HG03175 (cell line): Measurements from ENCODE around the gene IGSF3.
"Not testable (repeated sequence)": the region's sequence is repeated elsewhere in the genome, so short reads cannot be mapped to it uniquely, and the experiment has no call there.

Source experiments
- ATAC-seq: cut with Tn5 transposase; IDR thresholded peaks from one replicate; pipeline ENCODE4 v1.9.1; 2021; ENCODE audit warnings: mild to moderate bottlenecking, moderate library complexity; ENCODE audit not compliant: unreplicated experiment

IGSF3 gene

DNA sequence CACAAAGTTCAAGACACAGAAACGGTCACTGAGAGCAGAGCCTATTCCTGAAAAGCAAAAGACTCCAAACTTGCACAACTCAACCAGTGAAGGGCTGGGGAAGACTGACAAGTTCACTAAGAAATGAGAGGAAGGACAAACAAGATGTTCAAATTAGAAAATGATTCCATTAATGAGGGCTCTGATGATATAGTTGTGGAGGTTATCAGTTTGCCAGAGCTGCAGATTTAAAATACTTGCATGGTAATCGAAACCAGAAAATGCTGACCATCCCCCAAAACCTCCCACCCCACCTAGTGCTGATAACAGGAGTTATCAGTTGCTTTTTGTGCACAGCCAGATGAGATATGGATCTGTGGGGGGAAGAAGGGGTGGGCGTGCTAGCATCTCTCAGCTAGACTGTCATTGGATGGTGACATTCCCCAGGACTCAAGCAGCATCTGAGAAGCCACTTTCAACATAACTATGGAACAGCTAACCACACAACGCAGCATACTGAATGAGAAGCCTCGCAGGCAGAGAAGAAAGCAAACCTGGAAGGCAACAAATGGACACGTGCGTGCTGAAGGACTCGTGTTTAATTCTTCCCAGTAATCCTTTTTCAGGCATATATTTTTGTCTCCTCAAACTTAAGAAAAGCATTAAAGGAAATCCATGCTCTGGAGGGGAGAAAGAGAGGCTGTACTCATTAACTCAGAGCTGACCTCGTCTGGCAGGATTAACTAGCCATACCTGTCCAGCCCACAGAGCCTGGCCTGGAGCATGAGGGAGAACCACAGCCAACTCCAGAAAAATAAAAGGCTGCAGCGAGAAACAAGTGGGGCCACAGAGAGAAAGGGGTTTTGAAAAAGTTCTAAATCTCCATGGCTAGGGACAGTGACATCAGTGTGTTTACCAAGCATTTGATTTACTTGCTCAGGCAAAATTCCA, 35.3 kb downstream of the IGSF3 start:
- ATAC-seq, result not testable (repeated sequence)

DNA sequence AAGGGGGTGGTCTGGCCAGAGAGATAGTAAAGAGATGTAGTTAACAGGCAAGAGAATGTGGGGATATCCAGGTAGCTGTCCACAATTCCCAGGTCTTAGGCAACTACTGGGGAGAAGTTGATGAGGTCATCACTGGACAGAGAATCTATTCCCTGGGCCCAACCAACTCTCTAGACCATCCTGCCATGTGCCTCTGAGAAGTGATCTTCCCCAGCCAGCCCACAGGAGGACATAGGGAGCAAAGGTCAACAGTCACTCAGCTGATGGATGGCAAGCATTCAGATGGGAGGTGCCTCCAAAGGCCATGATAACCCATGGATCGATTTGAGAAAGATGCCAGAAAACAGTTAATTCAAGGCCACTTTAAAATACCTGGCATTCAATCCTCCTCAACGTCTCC, 36.0 kb downstream of the IGSF3 start:
- ATAC-seq, result not testable (repeated sequence)

DNA sequence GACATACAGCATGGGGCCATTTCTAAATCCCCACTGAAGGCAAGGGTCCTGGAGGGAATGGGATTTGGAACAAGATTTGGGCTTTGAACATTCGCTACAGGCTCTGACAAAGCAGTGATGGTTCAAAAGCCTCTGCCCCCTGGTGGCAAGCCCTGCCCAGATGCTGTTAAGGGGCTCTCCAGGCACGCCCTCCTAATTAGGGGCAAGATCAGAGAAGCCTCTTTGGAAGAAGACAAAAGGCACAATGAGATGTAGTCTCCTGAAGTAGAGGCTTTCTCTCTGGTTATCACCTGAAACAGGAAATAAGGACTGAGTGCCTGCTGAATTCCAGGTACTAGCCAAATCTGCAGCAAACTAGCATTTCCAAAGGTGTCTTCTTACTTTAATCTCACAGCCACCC, 37.5 kb downstream of the IGSF3 start:
- ATAC-seq, result not testable (repeated sequence)

DNA sequence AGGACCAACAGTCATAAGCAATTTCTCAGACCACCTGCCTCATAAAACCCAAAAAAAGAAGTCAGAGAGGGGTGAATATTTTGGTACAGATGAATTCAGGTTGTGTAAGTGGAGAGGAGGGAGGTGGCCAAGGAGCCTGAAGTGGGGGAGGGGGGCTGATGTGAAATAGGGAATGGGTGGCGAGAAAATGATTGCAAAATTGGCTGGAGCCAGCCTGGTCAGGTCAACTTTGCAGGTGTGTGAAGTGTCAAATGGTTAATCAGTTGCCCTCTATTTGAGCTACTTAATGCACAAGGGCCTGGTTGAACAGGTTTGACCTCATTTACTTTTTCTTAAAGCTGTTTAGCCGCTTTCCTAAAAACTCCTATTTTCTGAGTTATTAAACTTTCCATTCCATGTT, 38.1 kb downstream of the IGSF3 start:
- not testable (repeated sequence) for ATAC-seq

DNA sequence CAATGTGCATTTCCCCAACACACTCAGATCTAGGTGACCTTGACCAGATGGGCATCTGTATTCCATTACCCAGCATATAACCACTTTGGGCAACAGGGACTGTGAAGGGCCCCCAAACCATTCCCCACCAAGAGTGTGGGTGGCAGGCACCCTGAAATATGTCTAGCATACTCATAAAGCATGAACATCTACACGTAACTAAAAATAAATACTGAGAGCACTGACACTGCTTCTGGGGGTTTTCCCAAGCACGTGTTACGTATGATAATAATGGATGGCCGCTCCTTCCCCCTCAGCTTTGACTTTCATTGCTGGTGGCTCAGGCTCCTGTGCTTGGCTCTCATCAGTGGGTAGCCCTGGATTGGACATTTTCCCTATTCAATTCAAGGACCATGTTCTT, 39.1 kb downstream of the IGSF3 start:
- no peak for ATAC-seq

DNA sequence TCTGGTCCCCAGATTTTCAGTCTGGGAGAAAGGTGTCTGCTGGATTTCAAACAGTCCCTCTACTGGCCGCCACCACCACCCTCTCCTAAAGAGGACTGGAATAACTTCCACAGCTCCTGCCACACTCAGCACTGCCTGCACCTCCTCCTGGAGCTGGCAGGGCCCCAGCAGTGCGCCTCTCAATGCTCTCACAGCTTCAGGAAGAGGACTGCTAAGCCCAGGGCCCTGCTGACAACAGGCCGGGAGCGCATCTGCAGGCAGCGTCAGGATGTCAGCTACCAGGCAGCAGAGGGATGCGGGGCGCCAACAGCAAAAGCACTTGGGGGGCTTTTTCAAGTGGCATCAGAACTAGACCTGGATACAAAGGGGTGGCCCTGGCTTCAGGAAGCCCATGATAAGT, 40.2 kb downstream of the IGSF3 start:
- ATAC-seq, result not testable (repeated sequence)

DNA sequence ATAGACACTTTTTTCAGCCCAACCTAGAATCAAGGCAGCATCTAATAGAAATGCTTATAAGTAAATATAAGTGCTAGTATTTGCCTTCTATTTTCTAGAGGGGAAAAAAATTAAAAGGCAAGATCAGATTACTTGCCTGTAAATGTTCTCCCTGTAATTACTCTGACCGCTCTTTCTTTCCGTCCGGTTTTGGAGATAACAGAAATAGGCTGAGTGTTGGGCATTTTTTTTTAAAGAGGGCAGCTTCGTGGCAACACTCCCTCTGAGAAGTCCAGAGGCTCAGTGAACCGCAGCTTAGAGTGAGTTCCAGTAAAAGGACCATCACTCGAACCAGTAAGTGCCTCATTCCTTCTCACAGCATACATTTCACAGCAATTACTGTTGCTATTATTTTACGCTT, 40.6 kb downstream of the IGSF3 start:
- not testable (repeated sequence) for ATAC-seq

DNA sequence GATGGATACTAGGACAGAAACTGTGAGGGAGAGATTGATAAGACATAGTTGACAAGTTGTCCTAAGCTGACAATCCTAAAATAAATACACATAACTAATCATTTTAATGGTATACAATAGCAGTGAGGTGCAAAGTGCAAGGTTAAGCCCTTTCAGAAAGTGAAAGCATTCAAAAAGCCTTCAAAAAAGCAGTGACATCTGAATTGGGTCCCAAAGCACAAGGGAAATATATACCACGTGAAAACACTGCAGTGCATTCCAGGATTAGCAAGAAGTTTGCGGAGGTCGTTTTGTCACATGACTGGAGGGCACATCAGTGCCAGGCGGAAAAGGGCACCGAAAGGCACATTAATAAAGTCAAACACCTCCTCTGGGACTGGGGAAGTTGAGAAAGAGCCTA, 42.4 kb downstream of the IGSF3 start:
- not testable (repeated sequence) for ATAC-seq

DNA sequence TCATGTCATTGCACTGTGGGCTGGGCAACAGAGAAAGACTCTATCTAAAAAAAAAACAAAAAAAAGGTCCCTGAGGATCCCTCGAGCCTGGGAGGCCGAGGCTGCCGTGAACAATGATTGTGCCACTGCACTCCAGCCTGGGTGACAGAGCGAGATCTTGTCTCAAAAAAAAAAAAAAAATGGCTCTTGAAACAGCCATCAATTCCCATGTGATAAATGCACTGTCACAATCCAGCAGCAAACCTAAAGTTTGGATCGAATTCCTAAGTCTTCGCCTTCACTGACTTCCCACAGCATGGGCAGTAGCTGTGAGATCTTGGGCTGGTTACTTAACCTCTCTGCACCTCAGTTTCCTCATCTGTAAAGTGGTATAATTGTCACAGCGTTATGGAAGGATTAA, 43.5 kb downstream of the IGSF3 start:
- ATAC-seq, result no peak

DNA sequence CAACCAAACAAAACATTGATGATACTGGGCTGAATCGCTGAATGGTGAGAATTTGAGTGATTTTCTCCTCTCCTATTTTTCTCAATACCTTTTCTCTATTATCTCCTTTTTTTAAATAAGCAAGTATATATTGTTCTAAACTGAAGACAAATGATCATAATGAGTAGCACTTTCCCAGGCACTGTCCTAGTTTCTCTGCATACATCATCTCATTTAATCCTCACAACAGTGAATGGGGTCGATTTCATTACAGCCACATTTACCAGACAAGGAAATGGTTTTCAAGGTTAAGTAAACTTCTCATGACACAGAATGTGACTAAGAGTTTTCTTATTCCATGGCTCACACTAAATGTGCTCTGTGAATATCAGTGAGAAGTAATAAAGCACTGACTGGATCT, 45.0 kb downstream of the IGSF3 start:
- not testable (repeated sequence) for ATAC-seq

DNA sequence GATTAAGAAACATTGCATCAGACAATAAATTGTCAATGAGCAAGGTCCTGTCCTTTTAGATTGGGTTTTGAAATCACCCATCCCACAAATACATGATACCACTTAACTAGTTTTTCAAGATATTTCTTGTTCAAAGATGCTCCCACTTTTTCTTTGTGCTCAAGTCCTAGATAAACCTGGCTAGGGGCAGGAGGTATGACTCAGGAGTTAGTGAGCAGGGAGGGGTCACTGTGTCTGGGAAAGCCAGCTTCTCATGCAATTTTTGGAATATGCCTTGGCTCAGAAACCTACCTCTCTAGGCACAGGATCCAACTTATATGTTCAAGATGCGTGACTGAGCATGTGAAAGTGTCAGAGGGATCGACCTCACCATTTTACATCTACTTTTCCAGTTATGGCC, 45.8 kb downstream of the IGSF3 start:
- ATAC-seq, result not testable (repeated sequence)

DNA sequence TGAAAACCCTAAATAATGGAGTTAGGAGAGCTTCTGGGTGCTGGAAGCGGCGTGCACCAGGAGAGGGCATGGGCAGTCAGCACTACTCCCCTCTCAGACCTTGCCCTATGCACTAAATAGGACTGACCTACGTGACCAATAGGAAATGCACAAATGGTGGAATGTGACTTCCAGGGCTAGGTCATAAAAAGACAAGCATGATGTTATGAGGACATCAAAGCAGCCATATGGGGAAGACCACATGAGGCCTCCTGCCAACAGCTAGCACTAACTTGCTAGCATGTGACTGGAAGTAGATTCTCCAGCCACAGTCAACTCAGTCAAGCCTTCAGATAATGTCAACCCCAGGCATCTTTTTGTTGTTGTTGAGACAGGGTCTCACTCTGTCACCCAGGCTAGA, 47.1 kb downstream of the IGSF3 start:
- not testable (repeated sequence) for ATAC-seq

DNA sequence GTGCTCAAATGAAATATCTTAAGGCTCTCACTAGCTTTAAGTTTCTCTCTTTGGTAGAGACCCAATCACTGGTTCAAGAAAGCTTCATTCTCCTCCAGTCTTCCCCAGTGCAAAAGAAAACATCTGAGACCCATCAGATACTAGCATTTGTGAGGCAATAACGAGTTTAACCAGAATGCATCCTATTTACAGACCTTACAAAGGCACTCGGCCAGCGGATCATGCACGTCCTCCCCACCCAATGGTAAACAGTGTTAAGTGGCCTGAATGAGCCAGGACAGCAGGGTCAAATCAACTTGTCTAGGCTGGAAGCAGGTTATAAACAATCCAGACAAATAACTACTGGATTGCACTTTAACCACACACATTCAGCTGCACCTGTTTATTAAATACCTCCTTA, 48.4 kb downstream of the IGSF3 start:
- not testable (repeated sequence) for ATAC-seq

DNA sequence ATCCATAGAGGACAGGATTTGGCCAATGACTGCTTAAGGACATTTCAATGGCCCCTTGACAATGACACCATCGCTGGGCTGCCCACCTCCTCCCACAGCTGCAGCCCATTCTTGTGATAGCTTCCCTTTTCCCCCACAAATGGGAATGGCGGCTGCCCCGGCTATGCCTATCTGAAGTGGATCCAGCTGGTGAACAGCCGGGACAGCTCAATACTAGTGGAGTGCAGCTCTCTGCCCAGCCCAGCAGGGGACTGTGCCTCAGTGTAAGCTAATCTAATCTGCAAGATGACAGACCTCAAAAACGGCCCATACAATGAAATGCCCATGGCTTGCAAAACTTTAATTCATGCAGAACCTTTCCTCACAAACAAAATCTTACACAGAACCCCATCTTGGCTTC, 49.7 kb downstream of the IGSF3 start:
- not testable (repeated sequence) for ATAC-seq

DNA sequence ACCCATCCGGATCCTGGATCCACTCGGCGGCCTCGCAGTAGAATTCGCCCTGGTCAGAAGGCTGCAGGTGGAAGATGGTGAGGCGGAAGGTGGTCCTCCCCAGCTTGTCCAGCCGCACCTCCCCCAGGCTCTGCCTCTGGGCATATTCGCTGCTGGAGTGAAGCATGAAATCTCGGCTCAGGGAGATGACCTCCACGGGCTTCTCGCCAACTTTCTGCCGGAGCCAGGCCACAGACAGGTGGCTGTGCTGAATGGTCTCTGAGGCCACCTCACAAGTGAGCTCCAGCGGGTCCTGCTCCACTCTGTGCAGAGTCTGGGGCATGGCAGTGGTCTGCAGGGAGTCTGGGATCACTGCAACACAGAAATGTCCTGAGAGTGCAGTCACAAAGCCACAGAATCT, 53.7 kb downstream of the IGSF3 start:
- ATAC-seq, result not testable (repeated sequence)

DNA sequence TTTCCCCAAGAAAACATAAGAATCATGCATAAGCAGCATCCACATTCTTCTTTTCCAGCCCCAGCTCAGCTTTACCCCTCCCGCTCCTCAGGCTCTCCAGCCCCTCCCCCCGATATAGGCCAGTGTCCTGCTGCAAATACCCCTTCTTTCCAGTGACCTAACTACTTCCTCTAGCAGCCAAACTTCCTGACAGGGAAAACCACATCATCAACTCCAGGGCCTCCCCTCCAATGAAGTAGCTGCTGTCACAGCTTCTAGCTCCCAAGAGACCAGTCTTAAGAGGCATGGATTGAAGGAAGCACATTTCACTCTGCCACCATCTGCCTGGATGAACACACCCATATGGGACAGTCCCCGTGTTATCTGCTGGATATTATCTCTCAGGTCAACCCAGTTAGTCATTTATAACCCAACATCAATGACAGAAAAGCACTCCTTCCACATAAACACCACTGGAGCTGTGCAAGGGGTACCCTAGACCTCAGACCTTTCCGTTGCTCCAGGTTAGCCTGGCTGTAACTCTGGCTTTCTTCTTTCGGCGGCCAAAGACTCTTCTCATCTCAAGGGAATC, 57.6 kb downstream of the IGSF3 start:
- not testable (repeated sequence) for ATAC-seq

DNA sequence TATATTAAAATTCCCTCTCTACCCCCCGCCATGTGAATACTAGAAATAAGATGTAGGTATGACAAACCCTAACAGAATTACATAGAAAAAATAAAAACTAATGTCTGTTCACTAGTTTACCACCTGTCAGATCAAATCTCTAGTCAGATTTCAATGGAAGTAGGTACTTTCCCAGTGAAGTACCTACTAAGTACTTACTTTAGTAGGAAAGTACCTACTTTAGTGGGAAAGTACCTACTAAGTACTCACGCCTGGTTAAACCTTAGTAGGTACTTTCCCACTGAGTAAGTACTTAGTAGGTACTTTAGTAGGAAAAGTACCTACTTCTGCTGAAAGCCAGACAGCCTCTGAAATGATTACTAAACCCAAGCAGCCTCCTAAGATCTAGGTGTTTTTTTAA, 58.7 kb downstream of the IGSF3 start:
- ATAC-seq, result not testable (repeated sequence)

DNA sequence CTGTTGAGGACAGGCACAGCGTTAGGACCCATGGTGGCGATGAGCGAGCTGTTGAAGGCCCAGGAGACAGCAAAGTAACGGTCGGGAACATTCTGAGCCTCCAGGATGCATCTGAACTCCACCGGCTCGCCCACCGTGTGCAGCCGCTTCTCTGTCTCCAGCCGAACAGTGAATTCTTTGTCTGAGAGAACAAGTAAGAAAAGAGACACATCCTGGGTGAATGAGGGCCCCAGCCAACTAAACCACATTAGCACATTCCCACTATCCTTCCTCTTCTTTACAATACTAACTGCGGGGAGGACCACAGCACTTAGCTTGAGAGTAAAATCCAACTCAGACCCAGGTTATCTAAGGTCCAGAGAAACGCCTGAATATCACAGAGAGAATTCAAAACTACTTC, 59.4 kb downstream of the IGSF3 start:
- ATAC-seq, result not testable (repeated sequence)

DNA sequence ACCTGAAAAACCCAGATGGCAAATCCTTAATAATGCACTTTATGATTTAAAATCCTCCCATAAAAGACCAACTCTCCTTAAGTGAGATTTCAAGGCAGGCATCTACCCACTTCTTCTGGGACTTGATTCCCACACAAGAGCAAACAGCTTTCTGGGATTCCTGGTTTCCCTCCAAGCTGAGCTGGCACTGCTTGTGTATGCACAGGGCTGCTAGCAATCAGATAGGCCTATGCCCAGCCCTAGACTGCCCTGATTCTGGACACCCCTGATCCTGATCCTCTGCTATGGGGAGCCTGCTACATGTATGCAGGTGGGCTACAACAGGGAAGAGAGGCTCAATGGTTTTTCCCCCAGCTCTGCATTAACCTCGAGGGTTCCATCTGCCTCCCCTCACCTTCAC, 60.1 kb downstream of the IGSF3 start:
- ATAC-seq, result not testable (repeated sequence)

DNA sequence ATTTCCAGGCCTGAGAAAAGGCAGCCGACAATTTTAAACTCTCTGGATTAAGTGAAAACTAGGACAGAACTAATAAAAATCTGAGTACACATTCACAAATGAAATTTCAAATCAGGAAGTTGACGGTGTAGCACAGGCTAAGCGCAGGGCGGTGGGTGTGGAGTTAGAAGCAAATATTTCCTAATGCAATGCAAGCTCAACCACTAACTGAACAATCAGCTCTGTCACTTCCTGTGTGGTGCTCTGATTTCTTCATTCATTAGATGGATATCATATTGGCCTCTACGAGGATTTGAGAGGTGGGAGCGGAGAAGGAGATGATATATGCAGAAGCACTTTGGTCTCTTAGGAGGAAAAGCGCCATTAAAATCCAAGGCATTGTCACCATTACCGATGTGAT, 61.5 kb downstream of the IGSF3 start:
- ATAC-seq, result not testable (repeated sequence)

DNA sequence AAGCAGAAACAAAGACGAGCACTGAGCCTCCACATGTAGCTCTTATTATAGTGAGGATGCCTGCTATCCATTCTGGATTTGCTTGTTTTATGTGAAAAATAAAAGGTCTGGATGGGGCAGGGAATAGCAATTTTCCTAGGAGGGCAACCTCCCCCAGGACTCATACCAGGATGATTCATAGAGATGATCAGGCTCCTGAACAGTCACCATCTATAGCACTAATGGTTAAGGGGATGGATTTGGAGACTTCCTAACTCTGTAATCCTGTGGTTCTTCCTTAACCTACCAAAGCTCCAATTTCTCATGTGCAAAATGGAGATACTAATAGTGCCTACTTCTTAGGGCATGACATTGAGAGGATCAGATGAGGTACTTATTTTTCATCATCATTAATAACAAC, 62.2 kb downstream of the IGSF3 start:
- ATAC-seq, result no peak

DNA sequence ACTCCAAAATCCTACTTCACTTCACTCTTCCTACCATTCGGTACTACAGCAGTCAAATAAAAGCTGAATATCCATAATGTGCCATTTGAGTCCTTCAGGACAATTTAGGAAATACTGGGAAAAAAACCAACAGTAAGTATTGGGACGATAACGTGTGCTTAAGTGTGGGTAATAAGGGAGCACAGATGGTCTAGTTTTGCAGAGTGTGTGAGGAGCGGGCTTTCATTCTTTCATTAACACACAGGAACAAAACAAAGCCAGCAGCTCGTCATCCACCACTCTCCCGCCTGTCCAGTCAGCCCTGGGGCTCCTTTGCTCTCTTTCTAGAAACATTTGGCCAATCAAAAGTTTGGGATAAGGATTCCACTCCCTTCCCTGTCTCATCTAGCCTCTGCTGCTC, 63.1 kb downstream of the IGSF3 start:
- ATAC-seq, result not testable (repeated sequence)
